ENCODE data around the gene RAB3D.
A peak's percentile ranks its signal among the peaks of the same experiment; 100 is the strongest.
"Not testable (repeated sequence)": the region's sequence is repeated elsewhere in the genome, so short reads cannot be mapped to it uniquely, and the experiment has no call there.

The RAB3D gene

GRCh38 chr19:11339254-11340098, at the start of gene RAB3D:
TSS of gene RAB3D (minus strand) at chr19:11339657. CDS start at chr19:11337399, 2,258 bp downstream.
- DNase-seq = peak; percentile 89

GRCh38 chr19:11387162-11388034, 47.9 kb upstream of the RAB3D start:
- no peak for DNase-seq

DNA sequence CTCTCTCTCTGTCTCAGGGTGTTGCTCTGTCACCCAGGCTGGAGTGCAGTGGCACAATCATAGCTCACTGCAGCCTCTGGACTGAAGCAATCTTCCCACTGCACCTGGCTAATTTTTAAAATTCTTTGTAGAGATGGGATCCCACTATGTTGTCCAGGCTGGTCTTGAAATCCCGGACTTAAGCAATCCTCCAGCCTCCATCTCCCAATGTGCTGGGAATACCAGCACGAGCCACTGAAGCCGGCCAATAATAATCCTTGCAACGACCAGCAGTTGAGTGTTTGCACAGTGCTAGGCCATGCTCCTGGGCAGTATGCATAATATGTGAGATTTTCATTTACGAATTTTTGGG, 45.3 kb upstream of the RAB3D start:
- DNase-seq = no peak

DNA sequence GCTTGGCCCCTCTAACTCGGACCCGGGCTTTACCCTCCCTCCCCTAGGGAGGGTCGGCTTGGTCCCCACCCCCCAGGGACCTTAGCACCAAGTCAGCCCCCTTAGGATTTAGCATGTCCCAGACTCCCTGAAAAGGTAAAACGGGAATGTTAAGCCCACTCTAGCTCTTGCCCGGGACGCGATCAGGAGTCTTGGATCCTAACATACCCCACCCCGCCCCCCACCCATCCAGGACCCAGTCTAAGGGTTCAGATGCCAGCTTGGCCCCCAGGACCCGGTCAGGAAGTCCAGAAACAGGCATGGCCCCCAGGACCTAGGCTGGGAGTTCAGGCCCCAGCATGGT, 44.2 kb upstream of the RAB3D start:
- DNase-seq = no peak

DNA sequence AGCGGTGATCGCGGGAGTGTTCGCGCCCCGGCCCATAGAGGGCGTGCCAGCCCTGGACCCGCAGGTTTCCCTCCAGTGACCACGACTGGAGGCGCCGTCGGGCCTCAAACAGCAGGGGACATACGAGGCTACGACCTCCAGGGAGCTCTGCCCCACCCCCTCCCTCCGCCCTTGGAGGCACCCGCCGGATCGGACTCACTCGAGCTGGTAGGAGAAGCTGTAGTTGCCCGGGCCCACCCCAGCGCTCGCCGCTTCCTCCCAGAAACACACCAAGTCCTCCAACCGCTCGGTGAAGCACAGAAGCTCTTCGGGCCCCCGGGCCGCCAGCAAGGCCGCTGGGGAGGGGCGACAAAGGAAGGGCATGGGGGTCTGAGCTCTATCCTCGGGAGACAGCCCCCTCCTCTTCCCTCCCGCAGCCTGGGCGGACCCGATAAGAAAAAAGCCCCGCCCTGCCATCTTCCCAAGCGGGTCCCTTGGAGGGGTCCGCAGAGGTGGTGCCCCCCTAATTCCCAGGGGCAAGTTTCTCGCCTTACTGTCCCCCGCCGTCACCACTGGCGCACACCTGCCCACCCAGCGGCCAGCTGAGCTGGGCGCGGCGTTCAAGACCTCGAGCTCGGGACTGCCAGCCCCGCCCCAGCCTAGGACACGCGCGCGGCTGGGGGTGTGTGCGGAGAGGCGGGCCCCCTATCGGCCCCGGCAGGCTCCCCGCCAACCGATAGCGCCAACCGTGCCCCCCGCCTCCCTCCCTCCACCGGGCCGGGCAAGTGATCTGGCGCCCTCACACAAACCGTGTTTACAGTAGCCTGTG, 43.6 kb upstream of the RAB3D start:
- DNase-seq = peak; percentile 40

GRCh38 chr19:11380653-11381537, 41.4 kb upstream of the RAB3D start:
- DNase-seq = peak; percentile 98

DNA sequence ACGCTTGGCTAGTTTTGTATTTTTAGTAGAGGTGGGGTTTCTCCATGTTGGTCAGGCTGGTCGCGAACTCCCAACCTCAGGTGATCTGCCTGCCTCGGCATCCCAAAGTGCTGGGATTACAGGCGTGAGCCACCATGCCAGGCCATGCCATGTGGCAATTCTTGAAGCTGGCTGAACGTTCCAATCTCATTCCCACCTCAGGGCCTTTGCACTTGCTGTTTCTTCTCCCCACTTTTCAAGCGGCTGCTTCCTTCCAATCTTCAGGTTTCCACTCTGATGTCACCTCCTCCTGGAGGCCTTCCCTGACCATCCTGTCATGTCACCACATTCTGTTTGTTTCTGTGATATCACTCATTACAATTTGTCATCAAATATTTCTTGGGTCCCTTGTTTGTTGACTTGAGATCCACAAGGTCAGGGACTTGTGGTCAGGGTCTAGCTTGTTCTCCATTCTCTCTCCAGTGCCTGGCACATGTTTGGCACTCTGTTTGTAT, 40.4 kb upstream of the RAB3D start:
- no peak for DNase-seq

GRCh38 chr19:11379269-11379845, 39.9 kb upstream of the RAB3D start:
- not testable (repeated sequence) for DNase-seq

DNA sequence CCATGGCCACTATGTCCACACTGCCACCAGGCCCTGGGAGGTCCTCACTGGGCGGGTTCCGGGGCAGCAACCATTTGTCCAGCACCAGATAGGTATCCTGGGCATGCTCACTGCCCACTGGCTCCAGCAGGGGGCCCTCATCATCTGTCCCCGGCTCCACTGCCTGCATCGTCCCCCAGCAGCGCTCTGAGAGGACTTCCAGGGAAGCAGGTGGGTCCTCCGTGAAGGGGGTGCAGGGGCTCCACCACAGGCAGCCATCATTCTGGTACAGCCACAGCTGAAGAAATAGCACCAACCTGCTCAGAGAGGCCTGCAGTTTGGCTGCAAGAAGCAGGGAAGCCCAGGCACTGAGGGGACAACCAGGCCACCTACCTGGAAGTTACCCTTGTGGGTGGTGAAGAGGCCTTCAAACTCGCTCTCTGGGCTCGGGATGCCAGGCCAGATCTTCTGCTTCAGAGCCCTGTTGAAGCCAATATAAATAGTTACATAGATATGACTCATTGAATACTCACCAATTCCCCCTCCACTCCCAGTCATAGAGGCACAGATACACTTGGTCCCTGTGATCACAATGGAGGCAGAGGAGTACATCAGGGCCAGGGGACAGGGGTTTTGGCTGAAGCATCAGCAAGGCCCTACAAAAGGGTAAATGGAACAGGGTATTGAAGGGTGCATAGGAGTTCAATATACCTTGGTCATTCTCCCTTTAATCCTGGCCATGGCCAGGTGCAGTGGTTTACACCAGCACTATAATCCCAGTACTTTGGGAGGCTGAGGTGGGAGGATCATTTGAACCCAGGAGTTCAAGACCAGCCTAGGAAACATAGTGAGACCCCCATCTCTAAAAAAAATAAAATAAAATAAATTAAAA, 39.1 kb upstream of the RAB3D start:
- peak; percentile 88 for DNase-seq

GRCh38 chr19:11377756-11378155, 38.3 kb upstream of the RAB3D start:
- DNase-seq = peak; percentile 54

DNA sequence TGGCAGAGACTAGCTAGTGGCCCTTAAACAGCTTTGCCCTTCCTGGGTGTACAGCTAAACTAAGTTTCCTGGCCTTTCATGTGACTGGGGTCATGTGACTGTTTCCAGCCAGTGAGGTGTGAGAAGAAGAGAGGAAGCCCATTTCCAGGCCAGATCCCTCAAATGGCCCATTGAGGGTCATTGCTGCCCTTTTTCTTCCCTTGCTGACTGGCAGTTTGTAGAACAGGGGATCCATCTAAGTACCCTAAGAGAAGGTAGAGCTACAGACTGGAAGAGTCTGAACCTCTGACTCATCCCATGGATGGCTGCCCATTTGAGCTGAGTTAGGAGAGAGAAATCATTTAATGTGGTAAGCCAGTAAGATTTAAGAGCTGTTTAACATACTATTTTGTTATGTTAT, 37.8 kb upstream of the RAB3D start:
- DNase-seq = peak; percentile 84

DNA sequence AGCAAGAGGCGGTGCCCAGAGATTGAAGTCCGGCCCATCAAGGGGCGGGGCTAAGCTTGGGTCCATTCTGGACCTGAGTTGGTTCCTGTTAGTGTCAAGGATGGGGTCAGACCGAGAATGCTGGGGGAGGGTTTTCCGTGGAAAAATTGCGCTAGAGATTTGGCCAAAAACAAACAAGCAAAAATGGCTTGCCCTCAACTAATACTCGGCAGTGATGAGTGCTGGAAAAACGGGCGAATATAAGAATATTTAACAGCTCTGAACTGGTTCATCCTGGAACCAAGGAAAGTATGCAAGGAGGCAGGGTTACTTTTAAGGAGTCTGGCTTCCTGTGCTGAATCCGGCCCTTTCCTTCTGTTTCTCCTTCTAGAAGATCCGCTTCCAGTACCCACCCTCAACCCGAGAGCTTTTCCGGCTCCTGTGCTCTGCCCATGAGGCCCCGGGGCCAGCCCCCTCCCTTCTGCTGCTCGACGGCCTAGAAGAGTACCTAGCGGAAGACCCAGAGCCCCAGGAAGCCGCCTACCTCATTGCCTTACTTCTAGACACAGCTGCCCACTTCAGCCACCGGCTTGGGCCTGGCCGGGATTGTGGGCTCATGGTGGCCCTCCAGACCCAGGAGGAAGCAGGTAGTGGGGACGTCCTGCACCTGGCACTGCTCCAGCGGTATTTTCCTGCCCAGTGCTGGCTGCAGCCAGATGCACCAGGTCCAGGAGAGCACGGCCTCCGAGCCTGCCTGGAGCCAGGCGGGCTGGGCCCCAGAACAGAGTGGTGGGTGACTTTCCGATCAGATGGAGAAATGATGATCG, 35.9 kb upstream of the RAB3D start:
- DNase-seq = no peak

- DNase-seq = peak; percentile 100
Measured at GRCh38 chr19:11374433-11375142, 35.1 kb upstream of the RAB3D start, which contains the start of gene SWSAP1. TSS of gene SWSAP1 (plus strand) at chr19:11374666. CDS start at chr19:11374681, 15 bp downstream.

DNA sequence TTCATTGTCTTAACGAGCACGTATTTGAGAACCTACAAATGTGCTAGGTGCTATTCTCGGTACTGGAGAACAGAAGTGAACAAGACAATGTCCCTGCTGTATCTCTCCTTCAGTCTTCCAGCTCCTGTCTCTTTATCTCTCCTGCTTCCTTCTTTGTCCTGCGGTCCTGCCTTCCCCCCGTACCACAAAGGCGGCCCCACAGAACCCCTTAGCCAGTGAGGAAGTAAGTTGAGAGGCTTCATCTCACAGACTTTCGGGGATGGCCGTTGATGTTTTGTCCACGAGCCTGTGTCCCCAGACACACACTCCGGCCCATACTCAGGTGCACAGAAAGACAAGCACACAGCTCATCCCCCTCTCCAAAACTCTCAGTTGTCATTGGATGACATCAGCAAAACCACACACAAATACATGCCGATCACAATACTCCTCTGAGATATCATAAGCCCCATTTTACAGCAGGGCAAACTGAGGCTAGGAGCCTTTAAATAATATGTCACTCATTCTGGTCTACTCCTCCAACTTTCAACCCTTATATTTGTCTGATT, 34.5 kb upstream of the RAB3D start:
- no peak for DNase-seq

- no peak for DNase-seq
Measured at GRCh38 chr19:11373166-11373884, 33.9 kb upstream of the RAB3D start.

DNA sequence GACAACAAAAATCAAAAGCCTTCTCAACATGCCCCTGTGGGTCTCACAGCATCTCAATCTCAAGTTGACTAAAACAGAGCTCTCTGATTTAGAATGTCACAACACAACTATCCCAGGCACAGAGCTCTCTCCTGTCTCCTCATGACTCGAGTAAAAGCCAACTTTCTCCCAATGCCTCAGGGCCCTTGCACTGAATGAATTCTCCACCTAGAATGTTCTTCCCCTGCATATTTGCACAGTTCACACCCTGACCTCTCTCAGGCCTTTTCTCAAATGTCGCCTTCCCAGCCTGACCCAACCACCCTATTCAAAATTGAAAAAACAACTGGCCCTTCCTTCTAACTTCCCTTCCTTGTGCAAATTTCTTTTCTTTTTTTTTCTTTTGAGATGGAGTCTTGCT, 31.3 kb upstream of the RAB3D start:
- no peak for DNase-seq

DNA sequence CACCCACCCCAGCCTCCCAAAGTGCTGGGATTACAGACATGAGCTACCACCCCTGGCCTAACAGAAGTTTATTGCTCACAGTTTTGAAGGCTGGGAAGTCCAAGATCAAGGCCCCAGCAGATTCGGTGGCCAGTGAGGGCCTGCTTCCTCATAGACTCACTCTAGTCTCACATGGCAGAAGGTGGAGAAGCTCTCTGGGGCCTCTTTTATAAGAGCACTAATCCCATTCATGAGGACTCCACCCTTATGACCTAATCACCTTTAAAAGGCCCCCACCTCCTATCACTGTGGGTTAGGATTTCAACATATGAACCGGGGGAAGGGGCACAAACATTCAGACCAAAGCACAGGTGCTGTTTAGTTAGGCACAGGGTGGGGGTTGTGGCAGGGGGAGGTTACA, 28.1 kb upstream of the RAB3D start:
- DNase-seq = no peak

DNA sequence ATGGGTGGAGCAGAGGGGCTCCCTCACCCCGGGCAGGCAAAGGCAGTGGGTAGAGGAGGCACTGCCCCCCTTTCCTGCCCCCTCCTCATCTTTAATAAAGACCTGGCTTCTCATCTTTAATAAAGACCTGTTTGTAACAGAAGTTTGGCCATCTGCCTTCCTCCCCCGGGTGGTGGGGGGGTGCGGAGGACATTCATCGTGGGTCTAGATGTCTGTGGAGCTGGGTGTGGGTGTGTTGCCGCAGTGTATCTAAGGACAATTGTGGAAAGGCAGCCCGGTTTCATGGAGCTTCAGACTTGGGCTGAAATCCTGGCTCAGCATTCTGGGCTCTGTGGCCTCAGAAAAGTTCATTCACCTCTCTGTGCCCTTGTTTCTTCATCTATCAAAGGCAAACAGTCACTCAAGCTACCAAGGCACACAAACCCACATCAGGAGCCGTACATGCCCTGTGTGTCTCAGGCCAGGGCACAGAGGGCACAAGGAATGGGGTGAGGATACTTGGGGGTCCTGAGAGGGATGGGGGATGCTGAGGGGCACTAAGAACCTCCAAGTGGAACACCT, 26.2 kb upstream of the RAB3D start:
- no peak for DNase-seq

Data from HCEC 1CT (cell line).